MCF 10A (cell line): ENCODE measurements around the gene ZNF503. TPM values are rescaled to one million over a fixed set of nuclear protein-coding genes. Genes with fewer than 3 reads are reported as not detected.

Experiments
- BruUV-seq: library from RNA; stranded (reverse); fragments of 400-500 nt; replicated peaks from 2 replicates; lab custom pipeline; 2021; lab: Mats Ljungman, UMichigan
- CTCF ChIA-PET: fragments of 300-600 bp; sonication (Branson Sonifier 250); formaldehyde crosslinking; extraction: SDS; loops from one replicate; lab custom pipeline; 2021; ENCODE audit warnings: antibody characterized with exemption, inconsistent platforms; lab: Yijun Ruan, JAX
- POLR2A ChIA-PET: fragments of 300-600, 350-650 bp; sonication (Branson Sonifier 250); formaldehyde crosslinking; extraction: SDS; loops from one replicate; lab custom pipeline; 2020; ENCODE audit warnings: antibody characterized with exemption, inconsistent platforms; lab: Yijun Ruan, JAX
- DNase-seq: peaks from one replicate; pipeline ENCODE4 v3.0.0-alpha.2; 2018; ENCODE audit not compliant: unreplicated experiment
- H3K27ac Mint-ChIP-seq: one replicate; pipeline ENCODE4 v1.8.0; 2022; ENCODE audit warnings: mild to moderate bottlenecking, low read depth, mixed read lengths; ENCODE audit not compliant: unreplicated experiment
- H3K27me3 Mint-ChIP-seq: one replicate; pipeline ENCODE4 v1.8.0; 2022; ENCODE audit warnings: mixed read lengths; ENCODE audit not compliant: insufficient read depth, unreplicated experiment
- H3K36me3 Mint-ChIP-seq: one replicate; pipeline ENCODE4 v1.8.0; 2022; ENCODE audit warnings: mild to moderate bottlenecking, moderate library complexity, mixed read lengths; ENCODE audit not compliant: insufficient read depth, unreplicated experiment
- H3K4me1 Mint-ChIP-seq: one replicate; pipeline ENCODE4 v1.8.0; 2022; ENCODE audit warnings: mixed read lengths; ENCODE audit not compliant: insufficient read depth, unreplicated experiment
- H3K4me3 Mint-ChIP-seq: one replicate; pipeline ENCODE4 v1.8.0; 2022; ENCODE audit warnings: mild to moderate bottlenecking, moderate library complexity, mixed read lengths; ENCODE audit not compliant: unreplicated experiment
- H3K9me3 Mint-ChIP-seq: one replicate; pipeline ENCODE4 v1.8.0; 2022; ENCODE audit warnings: mixed read lengths; ENCODE audit not compliant: unreplicated experiment
- CTCF ChIP-seq: fragments of 200-600 bp; IDR thresholded peaks from one replicate; pipeline ENCODE4 v1.8.0; 2022; ENCODE audit warnings: antibody characterized with exemption, mild to moderate bottlenecking; ENCODE audit not compliant: unreplicated experiment
- intact Hi-C: fragments of 100-400 bp; cut with micrococcal nuclease; formaldehyde crosslinking; loops from 2 replicates; pipeline ENCODE4 v1.14.1; 2022
- total RNA-seq: library from RNA; stranded (reverse); gene quantifications from 2 replicates; pipeline ENCODE4 v1.2.3, GENCODE V29; 2022

Gene ZNF503
- total RNA-seq, 1 experiment from 2014 or later, result 7.3 TPM

GRCh38 chr10:75425291-75426079 is 23.9 kb upstream of the ZNF503 start:
- no peak for TF ChIP-seq CTCF
- ChIA-PET CTCF (interaction anchor here (0.6 to 1.1 kb wide), 8 partner anchors 20 to 493 kb away, joined by 3 read pairs; no protein-coding TSS in a partner anchor), POLR2A (interaction anchor here (0.9 to 1.9 kb wide), 3 partner anchors 13 to 24 kb away, joined by 3 to 14 read pairs (median 3); partner anchors contain the start of gene ZNF503)
- BruUV-seq, result no TSS peak
- Mint-ChIP-seq H3K27ac (no peak overlapping the region), H3K9me3 (no peaks in the 10 kb centered on the region), H3K27me3 (no peaks in the 10 kb centered on the region), H3K36me3 (no peaks in the 10 kb centered on the region), H3K4me3 (no peak overlapping the region), H3K4me1 (peaks cover 25% of the 10 kb centered on the region)
- intact Hi-C loops, result no loop called here
- peak; percentile 13 for DNase-seq

GRCh38 chr10:75424571-75424970 is 23.0 kb upstream of the ZNF503 start:
- Mint-ChIP-seq H3K36me3 (no peaks in the 10 kb centered on the region), H3K27ac (no peak overlapping the region), H3K4me3 (no peak overlapping the region), H3K27me3 (no peaks in the 10 kb centered on the region), H3K9me3 (no peaks in the 10 kb centered on the region), H3K4me1 (peaks cover 16% of the 10 kb centered on the region)
- CTCF ChIA-PET, result interaction anchor here (0.6 to 1.1 kb wide), 2 partner anchors 24 to 188 kb away, joined by 3 read pairs; no protein-coding TSS in a partner anchor
- BruUV-seq, result no TSS peak
- DNase-seq, result no peak
- intact Hi-C loops, result no loop called here
- POLR2A ChIA-PET, result interaction anchor here (0.7 to 1.9 kb wide), 3 partner anchors 15 to 127 kb away, joined by 3 to 14 read pairs (median 4); partner anchors contain the start of gene ZNF503
- TF ChIP-seq CTCF, result no peak

- H3K27ac Mint-ChIP-seq, result no peak overlapping the region
- intact Hi-C loops, result no loop called here
- no peaks in the 10 kb centered on the region for H3K9me3 Mint-ChIP-seq
- H3K4me1 Mint-ChIP-seq, result no peaks in the 10 kb centered on the region
- BruUV-seq, result no TSS peak
- ChIA-PET CTCF (interaction anchor here (0.5 to 1.0 kb wide), 3 partner anchors 23 to 607 kb away, joined by 3 to 5 read pairs (median 4); no protein-coding TSS in a partner anchor), POLR2A (interaction anchor here (1.2 to 1.3 kb wide), 2 partner anchors 10 to 11 kb away, joined by 4 to 5 read pairs; no protein-coding TSS in a partner anchor)
- no peaks in the 10 kb centered on the region for H3K27me3 Mint-ChIP-seq
- no peaks in the 10 kb centered on the region for H3K36me3 Mint-ChIP-seq
- H3K4me3 Mint-ChIP-seq, result no peak overlapping the region
- no peak for DNase-seq
- TF ChIP-seq CTCF, result no peak
These were observed 21.3 kb upstream of the ZNF503 start for GRCh38 chr10:75422913-75423312.

GRCh38 chr10:75418712-75419111 is 17.1 kb upstream of the ZNF503 start:
- no peak for TF ChIP-seq CTCF
- Mint-ChIP-seq H3K9me3 (no peaks in the 10 kb centered on the region), H3K27me3 (no peaks in the 10 kb centered on the region), H3K27ac (no peak overlapping the region), H3K4me1 (no peaks in the 10 kb centered on the region), H3K4me3 (no peak overlapping the region), H3K36me3 (no peaks in the 10 kb centered on the region)
- POLR2A ChIA-PET, result interaction anchor here (0.6 kb wide), 1 partner anchor 119 kb away, joined by 3 read pairs; no protein-coding TSS in a partner anchor
- intact Hi-C loops, result no loop called here
- CTCF ChIA-PET, result no interaction called here
- no TSS peak for BruUV-seq
- DNase-seq, result no peak
